ENCODE measurements around the gene CACNB2. TPM values are rescaled to one million over a fixed set of nuclear protein-coding genes. Genes with fewer than 3 reads are reported as not detected.

Gene CACNB2
- total RNA-seq, 1 experiment from 2014 or later: not detected

- Histone ChIP-seq H3K9me3 (ENCODE audit: control insufficient read depth, insufficient read depth, low read depth, low read length) (no peaks in the 10 kb centered on the region), H3K4me3 (ENCODE audit: low read depth in 2 of 2, low read length in 2 of 2) (no peak overlapping the region), H3K36me3 (ENCODE audit: control insufficient read depth, insufficient read depth, low read length) (no peaks in the 10 kb centered on the region), H3K4me1 (ENCODE audit: control insufficient read depth, insufficient read depth, low read length) (no peaks in the 10 kb centered on the region), H3K27me3 (ENCODE audit: control insufficient read depth, insufficient read depth, low read length) (no peaks in the 10 kb centered on the region), H3K27ac (ENCODE audit: low read length) (no peak overlapping the region)
- ChIA-PET POLR2A (no interaction called here), CTCF (no interaction called here)
- BruUV-seq (replicated peaks): no TSS peak
- intact Hi-C loops (cut with micrococcal nuclease; ENCODE audit: unreplicated experiment): no loop called here
- in situ Hi-C loops (cut with HindIII; ENCODE audit: low pct_unique_long_range_greater_than_20kb, low sequenced_read_pairs): no loop called here
- no peak for DNase-seq (ENCODE audit: low read depth, low spot score)
- TF ChIP-seq REST (IDR thresholded peaks at IDR 0.05; ENCODE audit: insufficient read depth in 1 of 2, low read depth in 2 of 2, low read length in 1 of 2): no peak
- no peak for TF ChIP-seq CTCF (IDR thresholded peaks at IDR 0.05)
- TF ChIP-seq POLR2AphosphoS5 (IDR thresholded peaks at IDR 0.05; ENCODE audit: low read depth, low read length): no peak
- TF ChIP-seq TCF7L2 (IDR thresholded peaks at IDR 0.05; ENCODE audit: low read depth, low read length): no peak
- no peak for TF ChIP-seq SIN3A (IDR thresholded peaks at IDR 0.05; ENCODE audit: borderline replicate concordance, insufficient read depth, low read depth, low read length)
- no peak for ATAC-seq
Measured at GRCh38 chr10:18282094-18282493, 141.9 kb downstream of the CACNB2 start.

GRCh38 chr10:18290651-18291313 lies 150.6 kb downstream of the CACNB2 start:
- no TSS peak for BruUV-seq (replicated peaks)
- POLR2A ChIA-PET: no interaction called here
- DNase-seq (ENCODE audit: low read depth, low spot score) (no peak), ATAC-seq (no peak)
- Histone ChIP-seq H3K4me1 (ENCODE audit: control insufficient read depth, insufficient read depth, low read length) (no peaks in the 10 kb centered on the region), H3K27me3 (ENCODE audit: control insufficient read depth, insufficient read depth, low read length) (peaks cover 2% of the 10 kb centered on the region; the same call in 1 of the 2 replicates), H3K36me3 (ENCODE audit: control insufficient read depth, insufficient read depth, low read length) (no peaks in the 10 kb centered on the region), H3K27ac (ENCODE audit: low read length) (no peak overlapping the region), H3K9me3 (ENCODE audit: control insufficient read depth, insufficient read depth, low read depth, low read length) (no peaks in the 10 kb centered on the region), H3K4me3 (ENCODE audit: low read depth in 2 of 2, low read length in 2 of 2) (no peak overlapping the region)
- CTCF ChIA-PET: interaction anchor here (0.6 kb wide), 1 partner anchor 9 kb away, joined by 7 read pairs; no protein-coding TSS in a partner anchor
- intact Hi-C loops (cut with micrococcal nuclease; ENCODE audit: unreplicated experiment) (no loop called here), in situ Hi-C loops (cut with HindIII; ENCODE audit: low pct_unique_long_range_greater_than_20kb, low sequenced_read_pairs) (no loop called here)
- no peak for TF ChIP-seq SIN3A (IDR thresholded peaks at IDR 0.05; ENCODE audit: borderline replicate concordance, insufficient read depth, low read depth, low read length)

Data from Panc1 (cell line).